H54 (cell line): ENCODE data around the gene GLDC.
"Not testable (repeated sequence)": the region's sequence is repeated elsewhere in the genome, so short reads cannot be mapped to it uniquely, and the experiment has no call there.

Experiments used
- DNase-seq: peaks from one replicate; pipeline ENCODE4 v3.0.0; 2011; ENCODE audit warnings: low spot score, mixed read lengths; ENCODE audit not compliant: insufficient read length
- FAIRE-seq: peaks from 3 replicates; lab custom pipeline; 2011; peaks lifted over from hg19 to GRCh38; lab: Jason Lieb, UNC
- POLR2A ChIP-seq: IDR thresholded peaks from 2 replicates; pipeline ENCODE4 v1.6.1; 2011; ENCODE audit warnings: low read depth, mild to moderate bottlenecking, low read length

GLDC gene

GRCh38 chr9:6552498-6553121, 92.9 kb downstream of the GLDC start:
- FAIRE-seq (peak; percentile 57), DNase-seq (no peak)
- no peak for TF ChIP-seq POLR2A

GRCh38 chr9:6552033-6552432, 93.5 kb downstream of the GLDC start:
- FAIRE-seq (peak; percentile 61), DNase-seq (no peak)

GRCh38 chr9:6551136-6551535, 94.4 kb downstream of the GLDC start:
- DNase-seq (no peak), FAIRE-seq (no peak)
- no peak for TF ChIP-seq POLR2A

More at GRCh38 chr9:6552033-6552432, 93.5 kb downstream of the GLDC start:
- TF ChIP-seq POLR2A, result no peak

GRCh38 chr9:6549106-6549800, 96.3 kb downstream of the GLDC start:
- no peak for TF ChIP-seq POLR2A
- FAIRE-seq (no peak), DNase-seq (no peak)

- FAIRE-seq, result no peak
- DNase-seq, result no peak
- TF ChIP-seq POLR2A, result no peak
These were observed 100.4 kb downstream of the GLDC start for GRCh38 chr9:6545017-6545691.

- DNase-seq (no peak), FAIRE-seq (no peak)
- no peak for TF ChIP-seq POLR2A
These were observed 102.3 kb downstream of the GLDC start for GRCh38 chr9:6543204-6543603.

GRCh38 chr9:6542617-6543016, 102.9 kb downstream of the GLDC start:
- DNase-seq, FAIRE-seq: not testable (repeated sequence)

- peak; percentile 97 for FAIRE-seq
- peak; percentile 41 for DNase-seq
- TF ChIP-seq POLR2A, result no peak
These were observed 106.9 kb downstream of the GLDC start for GRCh38 chr9:6538666-6539071.

- no peak for DNase-seq
- TF ChIP-seq POLR2A, result no peak
- FAIRE-seq, result no peak
These were observed 109.9 kb downstream of the GLDC start for GRCh38 chr9:6535594-6535993.

- no peak for FAIRE-seq
- DNase-seq, result no peak
These were observed 120.0 kb downstream of the GLDC start for GRCh38 chr9:6525326-6526045.

GRCh38 chr9:6522263-6522662, 123.3 kb downstream of the GLDC start:
- no peak for TF ChIP-seq POLR2A
- FAIRE-seq, result no peak
- no peak for DNase-seq

More at GRCh38 chr9:6525326-6526045, 120.0 kb downstream of the GLDC start:
- TF ChIP-seq POLR2A, result no peak

- no peak for DNase-seq
- no peak for TF ChIP-seq POLR2A
- FAIRE-seq, result no peak
These were observed 133.4 kb downstream of the GLDC start for GRCh38 chr9:6512085-6512657.

- no peak for DNase-seq
- FAIRE-seq, result peak; percentile 71
These were observed 139.0 kb downstream of the GLDC start for GRCh38 chr9:6506571-6506970.

More at GRCh38 chr9:6506571-6506970, 139.0 kb downstream of the GLDC start:
- no peak for TF ChIP-seq POLR2A
